Measurements from ENCODE around the gene ARPP19. TPM values are rescaled to one million over a fixed set of nuclear protein-coding genes. Genes with fewer than 3 reads are reported as not detected.

Gene ARPP19
- total RNA-seq, 1 experiment from 2014 or later, result 163 TPM

DNA sequence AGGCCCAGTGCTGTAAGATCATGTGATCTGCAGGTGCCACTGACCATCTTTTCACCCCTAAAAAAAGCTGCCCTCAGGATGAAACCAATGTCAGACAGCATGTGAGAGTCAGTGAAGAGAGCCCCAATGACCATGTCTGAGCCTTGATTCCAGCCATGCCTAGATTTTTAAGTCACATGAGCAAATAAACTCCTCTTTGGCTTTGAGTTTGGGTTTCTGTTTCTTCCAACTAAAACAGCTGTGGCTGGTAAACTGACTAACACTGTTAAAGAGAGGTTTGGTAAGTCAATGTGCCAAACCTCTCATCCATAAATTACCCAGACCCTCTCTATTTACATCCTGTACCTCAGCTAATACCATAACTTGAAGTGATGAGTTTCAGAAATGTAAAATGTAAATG lies 48.4 kb downstream of the ARPP19 start:
- RAD21 ChIA-PET (ENCODE audit: low non-redundant PET in 1 of 2, low total read pairs in 2 of 2, uncharacterized antibody in 2 of 2, unreplicated experiment in 2 of 2), result no interaction called here
- CTCF ChIA-PET, result no interaction called here
- Histone ChIP-seq H3K9ac (ENCODE audit: low read length) (no peak overlapping the region), H4K20me1 (ENCODE audit: insufficient read depth) (no peaks in the 10 kb centered on the region), H3K27me3 (ENCODE audit: insufficient read depth, low read length) (no peaks in the 10 kb centered on the region), H2AFZ (ENCODE audit: low read depth, low read length, poor library complexity, severe bottlenecking) (no peak overlapping the region), H3K4me3 (replicated peaks in 1 of 2; ENCODE audit: low read depth in 1 of 2, low read length in 2 of 2) (no peak overlapping the region), H3K4me1 (ENCODE audit: control insufficient read depth in 1 of 2, insufficient read depth in 2 of 2, low read length in 2 of 2) (no peaks in the 10 kb centered on the region), H3K9me2 (ENCODE audit: insufficient read depth) (no peaks in the 10 kb centered on the region), H3K9me3 (ENCODE audit: control insufficient read depth in 1 of 2, insufficient read depth in 1 of 2, low read depth in 1 of 2, low read length in 2 of 2) (no peaks in the 10 kb centered on the region), H3K27ac (ENCODE audit: low read depth, low read length) (no peak overlapping the region), H3K36me3 (ENCODE audit: control insufficient read depth in 1 of 2, insufficient read depth in 2 of 2, low read length in 2 of 2) (no peaks in the 10 kb centered on the region), H3K4me2 (ENCODE audit: low read length) (no peak overlapping the region), H3K79me2 (ENCODE audit: insufficient read depth, low read length) (peaks cover 12% of the 10 kb centered on the region)
- POLR2A ChIA-PET, result no interaction called here
- intact Hi-C loops (cut with micrococcal nuclease), result no loop called here
- no TSS peak for BruUV-seq (replicated peaks)
- TF ChIP-seq POLR2A (IDR thresholded peaks at IDR 0.05; ENCODE audit: borderline replicate concordance, extremely low read depth, insufficient read depth, insufficient read length) (no peak), CBX3 (IDR thresholded peaks at IDR 0.05; ENCODE audit: low read depth) (no peak), EGR1 (IDR thresholded peaks at IDR 0.05; ENCODE audit: low read depth) (no peak), CEBPB (IDR thresholded peaks at IDR 0.05; ENCODE audit: low read depth) (no peak), POLR2AphosphoS5 (IDR thresholded peaks at IDR 0.05; ENCODE audit: low read depth, low read length) (no peak), YY1 (IDR thresholded peaks at IDR 0.05; ENCODE audit: extremely low read depth, insufficient replicate concordance, low read depth, low read length) (no peak), RAD21 (IDR thresholded peaks at IDR 0.05; ENCODE audit: low read depth) (no peak), TCF7L2 (IDR thresholded peaks at IDR 0.05; ENCODE audit: borderline replicate concordance, extremely low read depth, insufficient read depth, insufficient read length) (no peak)
- TF ChIP-seq, protein P1, sequence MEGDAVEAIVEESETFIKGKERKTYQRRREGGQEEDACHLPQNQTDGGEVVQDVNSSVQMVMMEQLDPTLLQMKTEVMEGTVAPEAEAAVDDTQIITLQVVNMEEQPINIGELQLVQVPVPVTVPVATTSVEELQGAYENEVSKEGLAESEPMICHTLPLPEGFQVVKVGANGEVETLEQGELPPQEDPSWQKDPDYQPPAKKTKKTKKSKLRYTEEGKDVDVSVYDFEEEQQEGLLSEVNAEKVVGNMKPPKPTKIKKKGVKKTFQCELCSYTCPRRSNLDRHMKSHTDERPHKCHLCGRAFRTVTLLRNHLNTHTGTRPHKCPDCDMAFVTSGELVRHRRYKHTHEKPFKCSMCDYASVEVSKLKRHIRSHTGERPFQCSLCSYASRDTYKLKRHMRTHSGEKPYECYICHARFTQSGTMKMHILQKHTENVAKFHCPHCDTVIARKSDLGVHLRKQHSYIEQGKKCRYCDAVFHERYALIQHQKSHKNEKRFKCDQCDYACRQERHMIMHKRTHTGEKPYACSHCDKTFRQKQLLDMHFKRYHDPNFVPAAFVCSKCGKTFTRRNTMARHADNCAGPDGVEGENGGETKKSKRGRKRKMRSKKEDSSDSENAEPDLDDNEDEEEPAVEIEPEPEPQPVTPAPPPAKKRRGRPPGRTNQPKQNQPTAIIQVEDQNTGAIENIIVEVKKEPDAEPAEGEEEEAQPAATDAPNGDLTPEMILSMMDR (IDR thresholded peaks at IDR 0.05 in 2 of 3, conservative IDR thresholded peaks at IDR 0.05 in 1 of 3; ENCODE audit: borderline replicate concordance in 1 of 3, insufficient read depth in 1 of 3, low read depth in 2 of 3, low read length in 2 of 3), result no peak
- TF ChIP-seq, protein P2, sequence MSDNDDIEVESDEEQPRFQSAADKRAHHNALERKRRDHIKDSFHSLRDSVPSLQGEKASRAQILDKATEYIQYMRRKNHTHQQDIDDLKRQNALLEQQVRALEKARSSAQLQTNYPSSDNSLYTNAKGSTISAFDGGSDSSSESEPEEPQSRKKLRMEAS (IDR thresholded peaks at IDR 0.05), result no peak
- no peak for ATAC-seq
- DNase-seq (ENCODE audit: low read depth, low spot score), result no peak

Data from HCT116 (cell line).